KMS-11 (cell line): Measurements from ENCODE around the gene OBSCN.

Source experiments
- H2AFZ ChIP-seq: fragments of 200-600 bp; sonication (generic); 2 replicates; pipeline ENCODE4 v1.6.1; 2016; ENCODE audit warnings: antibody characterized with exemption, mixed run types, low read depth
- H3K27ac ChIP-seq: fragments of 200-600 bp; sonication (generic); 2 replicates; pipeline ENCODE4 v1.6.1; 2016; ENCODE audit warnings: mild to moderate bottlenecking, mixed run types
- H3K27me3 ChIP-seq: fragments of 200-600 bp; sonication (generic); 2 replicates; pipeline ENCODE4 v1.6.1; 2017; ENCODE audit warnings: mild to moderate bottlenecking, low read depth, mixed run types, moderate library complexity; ENCODE audit not compliant: insufficient read depth
- H3K36me3 ChIP-seq: fragments of 200-600 bp; sonication (generic); 2 replicates; pipeline ENCODE4 v1.6.1; 2017; ENCODE audit warnings: mild to moderate bottlenecking, mixed run types; ENCODE audit not compliant: insufficient read depth
- H3K4me1 ChIP-seq: fragments of 200-600 bp; sonication (generic); 2 replicates; pipeline ENCODE4 v1.6.1; 2016; ENCODE audit warnings: mild to moderate bottlenecking, low read depth, mixed run types; ENCODE audit not compliant: poor library complexity, severe bottlenecking
- H3K4me2 ChIP-seq: fragments of 200-600 bp; sonication (generic); 2 replicates; pipeline ENCODE4 v1.7.0; 2016; ENCODE audit warnings: mild to moderate bottlenecking, mixed run types
- H3K4me3 ChIP-seq: fragments of 200-600 bp; sonication (generic); IDR thresholded peaks from 2 replicates; pipeline ENCODE4 v1.6.1; 2017; ENCODE audit warnings: low read depth, low read length, mixed read lengths; ENCODE audit not compliant: insufficient read depth
- H3K79me2 ChIP-seq: fragments of 200-600 bp; sonication (generic); 2 replicates; pipeline ENCODE4 v1.6.1; 2016; ENCODE audit warnings: low read depth, mixed run types; ENCODE audit not compliant: insufficient read depth
- H3K9ac ChIP-seq: fragments of 200-600 bp; sonication (generic); 2 replicates; pipeline ENCODE4 v1.6.1; 2016; ENCODE audit warnings: mild to moderate bottlenecking, mixed run types
- H4K20me1 ChIP-seq: fragments of 200-600 bp; sonication (generic); 2 replicates; pipeline ENCODE4 v1.6.1; 2016; ENCODE audit warnings: mild to moderate bottlenecking, mixed run types; ENCODE audit not compliant: insufficient read depth
- TF ChIP-seq, protein P1 (sequence below): fragments of 200-600 bp; sonication (generic); conservative IDR thresholded peaks from 2 replicates; pipeline ENCODE4 v1.6.1; 2017; ENCODE audit warnings: low read depth, mild to moderate bottlenecking, antibody characterized with exemption, low read length, moderate library complexity, mixed read lengths

The OBSCN gene

DNA sequence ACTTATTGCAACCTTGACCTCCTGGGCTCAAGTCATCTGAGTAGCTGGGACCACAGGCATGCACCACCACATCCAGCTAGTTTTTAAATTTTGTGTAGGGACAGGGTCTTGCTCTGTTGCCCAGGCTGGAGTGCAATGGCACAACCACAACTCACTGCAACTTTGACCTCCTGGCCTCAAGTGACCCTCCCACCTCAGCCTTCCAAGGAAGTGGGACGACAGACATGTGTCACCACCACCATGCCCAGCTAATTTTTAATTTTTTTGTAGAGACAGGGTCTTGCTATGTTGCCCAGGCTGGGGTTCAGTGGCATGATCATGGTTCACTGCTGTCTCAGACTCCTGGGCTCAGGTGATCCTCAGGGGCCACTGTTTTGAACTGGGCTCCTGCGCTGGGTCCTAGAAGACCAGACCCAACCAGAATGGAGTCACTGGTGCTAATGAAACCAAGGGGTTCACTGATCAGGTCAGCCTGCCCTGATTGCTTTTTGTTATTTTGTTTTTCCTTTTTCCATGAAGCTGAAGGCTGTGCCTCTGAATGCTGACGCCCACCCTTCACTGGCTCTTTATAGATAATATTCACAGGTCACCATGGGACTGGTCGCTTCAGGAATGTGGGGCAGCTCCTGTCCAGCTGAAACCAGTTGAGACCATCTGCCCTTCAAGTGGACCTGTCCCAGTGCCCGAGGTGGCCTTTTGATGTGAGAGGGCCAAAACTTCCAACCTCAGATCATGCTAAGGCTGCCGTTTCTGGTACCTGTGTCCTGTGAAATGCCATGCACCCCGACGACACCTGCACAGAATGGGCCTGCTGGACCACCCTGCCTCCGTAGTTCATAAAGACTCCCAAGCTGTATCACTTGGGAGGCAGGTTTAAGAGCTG lies 203.9 kb downstream of the OBSCN start:
- H3K4me1 ChIP-seq, result peaks cover 9% of the 10 kb centered on the region
- H3K79me2 ChIP-seq, result no peaks in the 10 kb centered on the region
- no peaks in the 10 kb centered on the region for H3K27me3 ChIP-seq
- H3K4me3 ChIP-seq, result no peak overlapping the region
- no peak overlapping the region for H3K4me2 ChIP-seq
- H3K9ac ChIP-seq, result no peak overlapping the region
- H2AFZ ChIP-seq, result no peak overlapping the region
- no peaks in the 10 kb centered on the region for H4K20me1 ChIP-seq
- TF ChIP-seq, protein P1, sequence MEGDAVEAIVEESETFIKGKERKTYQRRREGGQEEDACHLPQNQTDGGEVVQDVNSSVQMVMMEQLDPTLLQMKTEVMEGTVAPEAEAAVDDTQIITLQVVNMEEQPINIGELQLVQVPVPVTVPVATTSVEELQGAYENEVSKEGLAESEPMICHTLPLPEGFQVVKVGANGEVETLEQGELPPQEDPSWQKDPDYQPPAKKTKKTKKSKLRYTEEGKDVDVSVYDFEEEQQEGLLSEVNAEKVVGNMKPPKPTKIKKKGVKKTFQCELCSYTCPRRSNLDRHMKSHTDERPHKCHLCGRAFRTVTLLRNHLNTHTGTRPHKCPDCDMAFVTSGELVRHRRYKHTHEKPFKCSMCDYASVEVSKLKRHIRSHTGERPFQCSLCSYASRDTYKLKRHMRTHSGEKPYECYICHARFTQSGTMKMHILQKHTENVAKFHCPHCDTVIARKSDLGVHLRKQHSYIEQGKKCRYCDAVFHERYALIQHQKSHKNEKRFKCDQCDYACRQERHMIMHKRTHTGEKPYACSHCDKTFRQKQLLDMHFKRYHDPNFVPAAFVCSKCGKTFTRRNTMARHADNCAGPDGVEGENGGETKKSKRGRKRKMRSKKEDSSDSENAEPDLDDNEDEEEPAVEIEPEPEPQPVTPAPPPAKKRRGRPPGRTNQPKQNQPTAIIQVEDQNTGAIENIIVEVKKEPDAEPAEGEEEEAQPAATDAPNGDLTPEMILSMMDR, result no peak
- H3K27ac ChIP-seq, result no peak overlapping the region
- no peaks in the 10 kb centered on the region for H3K36me3 ChIP-seq

DNA sequence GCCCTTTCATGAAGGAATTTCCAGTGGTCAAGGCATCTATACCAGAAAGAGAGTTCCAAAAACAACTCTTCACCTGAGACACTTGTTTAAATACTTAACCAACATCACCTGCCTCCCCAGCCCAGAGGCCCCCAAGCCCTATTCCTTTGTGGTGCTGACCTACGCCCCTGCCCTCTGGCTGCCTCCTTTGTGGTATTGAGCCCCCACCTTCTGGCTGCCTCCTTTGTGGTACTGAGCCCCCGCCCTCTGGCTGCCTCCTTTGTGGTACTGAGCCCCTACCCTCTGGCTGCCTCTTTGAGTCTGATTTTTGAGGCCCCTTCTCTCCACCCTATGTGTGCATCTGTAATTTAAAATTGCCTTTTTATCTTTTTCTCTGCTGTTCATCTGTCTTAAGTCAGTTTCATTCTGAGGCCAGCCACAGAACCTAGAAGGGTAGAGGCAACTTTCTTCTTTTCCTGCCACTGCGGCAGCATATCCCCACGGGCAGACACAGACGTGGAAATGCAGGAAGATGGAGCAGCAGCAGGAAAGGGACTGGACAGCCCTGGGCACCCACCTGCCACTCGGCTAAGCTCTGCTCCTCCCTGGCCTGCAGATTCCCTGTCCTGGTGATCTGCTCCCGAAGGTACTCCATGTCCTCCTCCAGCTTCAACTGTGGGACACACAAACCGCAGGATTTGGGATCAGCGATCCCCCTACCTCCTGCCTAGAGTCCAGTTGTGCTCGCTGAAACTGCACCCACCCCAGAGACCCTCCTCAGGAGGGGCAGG lies 205.6 kb downstream of the OBSCN start:
- no peak overlapping the region for H3K4me2 ChIP-seq
- H3K4me3 ChIP-seq, result no peak overlapping the region
- TF ChIP-seq, protein P1, result no peak
- H3K4me1 ChIP-seq, result no peaks in the 10 kb centered on the region
- H2AFZ ChIP-seq, result no peak overlapping the region
- H3K36me3 ChIP-seq, result no peaks in the 10 kb centered on the region
- H4K20me1 ChIP-seq, result no peaks in the 10 kb centered on the region
- no peaks in the 10 kb centered on the region for H3K27me3 ChIP-seq
- H3K79me2 ChIP-seq, result no peaks in the 10 kb centered on the region
- H3K27ac ChIP-seq, result no peak overlapping the region
- no peak overlapping the region for H3K9ac ChIP-seq

DNA sequence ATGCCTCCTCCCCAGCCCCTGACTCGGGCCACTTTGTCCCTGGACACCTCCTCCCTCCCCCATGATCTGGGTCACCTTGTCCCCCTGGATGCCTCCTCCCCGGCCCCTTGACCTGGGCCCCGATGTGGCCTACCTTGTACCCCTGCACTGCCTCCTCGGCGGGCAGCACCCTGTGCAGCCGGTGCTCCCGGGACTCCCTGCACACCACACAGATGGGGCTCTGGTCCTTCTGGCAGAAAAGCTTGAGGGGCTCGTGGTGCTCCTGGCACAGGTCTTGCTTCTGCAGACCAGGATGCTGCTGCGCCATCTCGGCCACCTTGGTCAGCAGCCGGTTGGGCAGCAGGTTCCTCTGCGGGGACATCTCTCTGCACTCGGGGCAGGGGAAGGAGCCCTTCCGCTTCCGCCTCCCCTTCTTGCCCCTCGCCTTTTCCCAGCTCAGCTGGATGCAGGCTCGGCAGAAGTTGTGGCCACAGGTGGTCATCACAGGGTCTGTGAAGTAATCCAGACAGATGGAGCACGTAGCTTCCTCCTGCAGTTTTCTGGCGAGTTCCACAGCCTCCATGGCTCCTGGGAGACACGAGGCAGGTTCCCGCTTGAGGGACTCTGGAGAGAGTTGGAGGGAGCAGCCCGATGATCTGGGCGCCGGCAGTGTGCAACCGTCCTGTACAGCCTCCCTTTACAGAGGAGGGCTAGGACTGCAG lies 206.8 kb downstream of the OBSCN start:
- Histone ChIP-seq H3K9ac (no peak overlapping the region), H3K4me2 (no peak overlapping the region), H4K20me1 (no peaks in the 10 kb centered on the region), H3K4me3 (no peak overlapping the region), H3K36me3 (no peaks in the 10 kb centered on the region), H3K79me2 (no peaks in the 10 kb centered on the region), H3K4me1 (no peaks in the 10 kb centered on the region), H3K27ac (no peak overlapping the region), H2AFZ (no peak overlapping the region), H3K27me3 (no peaks in the 10 kb centered on the region)
- TF ChIP-seq, protein P1, result no peak

DNA sequence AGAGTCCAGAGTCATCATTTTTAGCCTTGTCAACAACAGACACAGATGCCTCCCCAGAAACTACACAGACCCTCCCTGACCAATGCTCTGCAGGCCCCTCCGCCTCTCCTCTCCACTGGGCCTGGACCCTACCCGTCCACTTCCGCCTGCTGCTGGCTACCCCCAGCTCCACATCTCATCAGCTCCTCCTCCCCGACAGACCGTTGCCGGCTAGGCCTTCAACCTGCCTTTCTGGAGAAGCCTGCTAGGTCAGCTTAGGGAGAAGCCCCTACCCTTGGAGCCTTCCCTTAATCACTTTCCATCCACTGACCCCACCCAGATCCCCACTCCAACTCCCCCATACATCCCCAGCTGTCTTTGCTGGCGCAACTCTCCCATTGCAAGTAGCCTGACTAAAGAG lies 207.4 kb downstream of the OBSCN start:
- H4K20me1 ChIP-seq, result no peaks in the 10 kb centered on the region
- no peaks in the 10 kb centered on the region for H3K27me3 ChIP-seq
- H3K4me3 ChIP-seq, result no peak overlapping the region

More for the DNA sequence above, 207.4 kb downstream of the OBSCN start:
- TF ChIP-seq, protein P1, result no peak
- H3K4me2 ChIP-seq, result no peak overlapping the region
- no peaks in the 10 kb centered on the region for H3K36me3 ChIP-seq
- no peak overlapping the region for H3K9ac ChIP-seq
- no peaks in the 10 kb centered on the region for H3K4me1 ChIP-seq
- H3K27ac ChIP-seq, result no peak overlapping the region
- H3K79me2 ChIP-seq, result no peaks in the 10 kb centered on the region
- no peak overlapping the region for H2AFZ ChIP-seq
